Testis (tissue), 3 donors: ENCODE data around the gene JAKMIP1. TPM values are rescaled to one million over a fixed set of nuclear protein-coding genes. Genes with fewer than 3 reads are reported as not detected.

Experiments used
- DNase-seq: peaks from one replicate; pipeline ENCODE4 v3.0.0-alpha.2; 2019
- H3K27ac ChIP-seq, 2 donors: fragments of 200-600 bp; sonication (generic); one replicate each; pipeline ENCODE4 v1.5.1; 2019
- H3K27me3 ChIP-seq: fragments of 200-600 bp; sonication (generic); one replicate; pipeline ENCODE4 v1.5.1; 2019
- H3K36me3 ChIP-seq: fragments of 200-600 bp; sonication (generic); one replicate; pipeline ENCODE4 v1.5.1; 2017; ENCODE audit warnings: low read depth; ENCODE audit errors: missing control alignments
- H3K4me1 ChIP-seq: fragments of 200-600 bp; sonication (generic); one replicate; pipeline ENCODE4 v1.5.1; 2019
- H3K4me3 ChIP-seq, 2 donors: fragments of 200-600 bp; sonication (generic); one replicate each; pipeline ENCODE4 v1.5.1; 2017 to 2019
- H3K9me3 ChIP-seq: fragments of 200-600 bp; sonication (generic); one replicate; pipeline ENCODE4 v1.5.1; 2017
- POLR2A ChIP-seq: fragments of 450-650 bp; IDR thresholded peaks from one replicate; pipeline ENCODE4 v1.6.1; 2017; ENCODE audit warnings: antibody characterized with exemption, mild to moderate bottlenecking, moderate library complexity
- WGBS, 2 donors: methylation state at CpG; one replicate each; pipeline ENCODE4 v1.1.5; 2018; 5-methylcytosine and 5-hydroxymethylcytosine counted together
- intact Hi-C: fragments of 100-400 bp; cut with DNase I; formaldehyde crosslinking; loops from one replicate; pipeline ENCODE4 v1.15.1; 2023; ENCODE audit warnings: low total_unique reads
- polyA plus RNA-seq: library from polyadenylated mRNA; stranded (reverse); fragments of 350-450 nt; fragmentation: Illumina TruSeq; extraction: RNeasy Lipid Tissue Mini Kit (QIAGEN cat#74804); gene quantifications from one replicate; pipeline ENCODE4 v1.2.3, GENCODE V29; 2014; ENCODE audit warnings: low read depth, low replicate concordance; ENCODE audit not compliant: insufficient read depth
- total RNA-seq, 2 donors: library from RNA; depleted of rRNA; stranded (reverse); fragments of >200 nt; gene quantifications; one replicate each; pipeline ENCODE4 v1.2.3, GENCODE V29; 2016
- TF ChIP-seq, protein P1 (sequence below), 3 experiments: fragments of 450-650 bp in 2 of 3; fragments of 200-600 bp in 1 of 3; sonication (generic) in 1 of 3; IDR thresholded peaks; one replicate each; pipeline ENCODE4 v1.5.1; 2016 to 2019; ENCODE audit warnings: antibody characterized with exemption in 3 of 3, mild to moderate bottlenecking in 2 of 3, moderate library complexity in 1 of 3

JAKMIP1 gene
- total and polyA plus RNA-seq, 3 donors from 2014 or later, result 10.7 to 18.1 (median 15.2) TPM

DNA sequence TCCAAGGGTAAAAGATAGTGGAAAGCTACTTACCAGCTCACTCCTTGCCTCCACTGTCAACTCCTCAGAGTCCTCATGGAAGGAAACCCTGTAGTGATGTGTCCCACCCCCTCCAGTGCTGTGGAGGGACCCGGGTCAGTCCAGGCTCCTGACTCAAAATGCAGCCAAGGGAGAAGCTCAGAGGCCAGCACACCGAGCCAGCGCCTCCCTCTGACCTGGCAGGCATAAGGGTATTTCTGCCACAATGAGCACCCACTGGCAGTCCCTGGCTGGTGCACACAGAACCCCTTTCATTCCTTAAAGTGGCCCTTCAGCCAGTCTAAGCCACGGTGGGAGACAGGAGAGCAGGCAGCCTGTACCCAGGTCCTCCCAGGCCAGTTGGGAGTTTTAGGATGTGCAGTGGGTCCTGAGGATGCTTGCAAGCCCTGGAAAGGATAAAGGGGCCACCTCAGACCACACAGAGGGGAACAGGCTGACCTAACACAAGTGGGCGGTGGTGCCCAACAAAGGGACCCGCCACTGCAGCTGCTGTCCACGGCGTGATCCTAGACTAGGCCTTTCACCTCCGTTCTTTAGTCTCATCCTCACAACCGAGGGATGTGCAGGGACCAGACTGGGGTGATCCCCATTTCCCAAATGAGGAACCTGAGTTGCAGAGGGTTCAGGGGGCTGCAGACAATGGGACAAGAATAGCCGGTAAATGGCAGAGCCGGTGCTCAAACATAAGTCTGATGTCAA lies 5.7 kb downstream of the JAKMIP1 start:
- no peaks in the 10 kb centered on the region for H3K9me3 ChIP-seq
- H3K4me1 ChIP-seq, result peaks cover 12% of the 10 kb centered on the region
- intact Hi-C loops, result no loop called here
- no peak overlapping the region for H3K4me3 ChIP-seq
- 90% methylated on average over 8 to 12 of the region's 12 CpGs for WGBS, 2 donors
- no peaks in the 10 kb centered on the region for H3K27me3 ChIP-seq
- H3K36me3 ChIP-seq, result no peaks in the 10 kb centered on the region
- TF ChIP-seq POLR2A, result no peak
- TF ChIP-seq, protein P1, sequence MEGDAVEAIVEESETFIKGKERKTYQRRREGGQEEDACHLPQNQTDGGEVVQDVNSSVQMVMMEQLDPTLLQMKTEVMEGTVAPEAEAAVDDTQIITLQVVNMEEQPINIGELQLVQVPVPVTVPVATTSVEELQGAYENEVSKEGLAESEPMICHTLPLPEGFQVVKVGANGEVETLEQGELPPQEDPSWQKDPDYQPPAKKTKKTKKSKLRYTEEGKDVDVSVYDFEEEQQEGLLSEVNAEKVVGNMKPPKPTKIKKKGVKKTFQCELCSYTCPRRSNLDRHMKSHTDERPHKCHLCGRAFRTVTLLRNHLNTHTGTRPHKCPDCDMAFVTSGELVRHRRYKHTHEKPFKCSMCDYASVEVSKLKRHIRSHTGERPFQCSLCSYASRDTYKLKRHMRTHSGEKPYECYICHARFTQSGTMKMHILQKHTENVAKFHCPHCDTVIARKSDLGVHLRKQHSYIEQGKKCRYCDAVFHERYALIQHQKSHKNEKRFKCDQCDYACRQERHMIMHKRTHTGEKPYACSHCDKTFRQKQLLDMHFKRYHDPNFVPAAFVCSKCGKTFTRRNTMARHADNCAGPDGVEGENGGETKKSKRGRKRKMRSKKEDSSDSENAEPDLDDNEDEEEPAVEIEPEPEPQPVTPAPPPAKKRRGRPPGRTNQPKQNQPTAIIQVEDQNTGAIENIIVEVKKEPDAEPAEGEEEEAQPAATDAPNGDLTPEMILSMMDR (IDR thresholded peaks at IDR 0.05), result no peak
- no peak for DNase-seq
- H3K27ac ChIP-seq, result no peak overlapping the region

DNA sequence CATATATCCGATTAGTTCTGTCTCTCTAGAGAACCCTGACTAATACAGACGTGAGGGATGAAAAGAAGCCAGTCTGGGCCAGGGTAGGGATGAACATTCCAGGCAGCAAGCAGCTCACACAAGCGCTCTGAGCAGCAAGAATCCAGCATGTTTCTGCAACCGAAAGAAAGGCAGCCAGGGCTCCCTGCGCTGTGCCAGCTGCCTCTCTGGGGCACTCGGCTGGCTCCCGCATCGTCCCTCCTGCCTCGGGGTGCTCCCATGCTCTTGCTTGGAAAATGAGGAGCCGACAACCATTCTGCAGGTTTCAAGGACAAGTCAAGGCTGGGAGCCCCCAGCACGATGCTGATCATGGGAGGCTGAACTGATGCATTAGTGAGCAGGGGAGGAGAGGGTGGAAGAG lies 7.0 kb downstream of the JAKMIP1 start:
- Histone ChIP-seq H3K4me1 (peaks cover 3% of the 10 kb centered on the region), H3K9me3 (no peaks in the 10 kb centered on the region), H3K4me3 (no peak overlapping the region), H3K36me3 (no peaks in the 10 kb centered on the region), H3K27me3 (no peaks in the 10 kb centered on the region), H3K27ac (no peak overlapping the region)
- 83 to 85% methylated on average over 4 to 11 of the region's 11 CpGs for WGBS, 2 donors
- no peak for DNase-seq
- intact Hi-C loops, result no loop called here
- TF ChIP-seq POLR2A, result no peak
- TF ChIP-seq, protein P1 (IDR thresholded peaks at IDR 0.05), result no peak

DNA sequence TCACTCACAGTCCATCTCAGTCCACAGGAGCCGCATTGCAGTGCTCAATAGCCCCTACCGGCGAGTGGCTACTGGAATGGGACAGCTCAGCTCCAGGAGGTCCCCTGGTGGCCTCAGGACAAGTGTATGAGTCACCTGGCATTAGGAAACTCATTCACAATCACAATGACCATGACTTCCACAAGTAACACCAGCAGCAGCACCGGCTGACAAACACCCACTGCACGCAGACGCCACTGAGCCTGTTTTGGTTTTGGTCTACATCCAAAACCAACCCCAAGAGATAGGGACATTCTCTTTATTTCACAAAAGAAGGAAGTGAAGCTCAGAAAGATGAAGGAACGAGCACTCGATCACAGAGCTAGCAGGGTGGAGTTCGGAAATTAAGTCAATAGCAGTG lies 8.1 kb downstream of the JAKMIP1 start:
- Histone ChIP-seq H3K4me1 (no peaks in the 10 kb centered on the region), H3K9me3 (no peaks in the 10 kb centered on the region), H3K36me3 (no peaks in the 10 kb centered on the region), H3K27ac (no peak overlapping the region), H3K27me3 (no peaks in the 10 kb centered on the region), H3K4me3 (no peak overlapping the region)
- DNase-seq, result no peak
- intact Hi-C loops, result no loop called here
- WGBS, 2 donors, result 84 to 89% methylated on average over 6 to 9 of the region's 9 CpGs
- TF ChIP-seq POLR2A, result no peak

DNA sequence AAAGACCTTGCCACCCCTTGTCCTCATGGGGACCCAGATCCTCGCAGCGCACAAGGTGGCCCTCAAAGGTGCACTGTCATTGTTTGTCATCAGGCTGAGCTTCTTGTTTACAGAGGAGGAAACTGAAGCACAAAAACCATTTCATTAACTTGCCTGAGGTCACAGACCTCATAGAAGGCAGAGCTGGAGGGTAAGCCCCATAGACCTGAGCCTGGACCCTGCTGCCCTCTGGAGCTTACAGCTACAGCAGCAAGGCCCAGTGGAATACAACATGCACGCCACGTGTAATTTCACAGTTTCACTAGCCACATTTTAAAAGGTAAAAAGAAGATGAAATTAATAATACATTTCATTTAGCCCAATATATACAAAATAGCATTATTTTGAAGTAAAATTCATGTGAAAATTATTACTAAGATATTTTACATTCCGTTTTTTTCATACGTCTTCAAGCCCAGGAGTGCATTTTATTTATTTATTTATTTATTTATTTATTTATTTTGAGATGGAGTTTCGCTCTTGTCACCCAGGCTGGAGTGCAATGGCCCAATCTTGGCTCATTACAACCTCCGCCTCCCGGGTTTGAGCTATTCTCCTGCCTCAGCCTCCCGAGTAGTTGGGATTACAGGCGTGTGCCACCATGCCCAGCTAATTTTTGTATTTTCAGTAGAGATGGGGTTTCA lies 8.8 kb downstream of the JAKMIP1 start:
- no peak overlapping the region for H3K4me3 ChIP-seq
- no peak for DNase-seq
- H3K27ac ChIP-seq, result no peak overlapping the region
- intact Hi-C loops, result no loop called here
- H3K27me3 ChIP-seq, result no peaks in the 10 kb centered on the region
- WGBS, 2 donors, result 87 to 92% methylated on average over 11 of the region's 11 CpGs
- no peaks in the 10 kb centered on the region for H3K36me3 ChIP-seq
- H3K4me1 ChIP-seq, result no peaks in the 10 kb centered on the region
- TF ChIP-seq, protein P1 (IDR thresholded peaks at IDR 0.05), result no peak
- no peak for TF ChIP-seq POLR2A
- no peaks in the 10 kb centered on the region for H3K9me3 ChIP-seq

DNA sequence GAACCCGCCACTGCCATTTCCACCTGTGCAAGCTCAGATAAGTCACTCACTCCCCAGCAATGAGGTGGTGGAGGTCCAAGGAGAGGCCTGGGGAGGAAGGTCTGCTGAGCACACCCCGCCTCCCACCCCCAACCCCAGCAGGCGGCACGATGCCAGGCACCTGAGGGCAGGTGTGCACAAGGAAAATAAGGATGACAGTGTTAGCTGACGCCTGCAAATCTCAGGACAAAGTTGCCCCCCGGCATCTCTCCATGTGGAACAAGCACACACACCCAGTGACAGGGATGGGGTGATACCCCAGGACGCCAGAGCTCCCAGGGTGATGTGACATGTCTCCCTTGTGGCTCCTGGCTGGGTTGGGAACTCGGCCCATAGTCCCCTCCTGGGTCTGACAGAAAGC lies 9.9 kb downstream of the JAKMIP1 start:
- WGBS, 2 donors, result 96 to 100% methylated on average over 2 to 8 of the region's 8 CpGs
- Histone ChIP-seq H3K4me3 (no peak overlapping the region), H3K4me1 (no peaks in the 10 kb centered on the region), H3K27ac (no peak overlapping the region), H3K27me3 (no peaks in the 10 kb centered on the region), H3K36me3 (no peaks in the 10 kb centered on the region), H3K9me3 (no peaks in the 10 kb centered on the region)
- no peak for DNase-seq
- intact Hi-C loops, result no loop called here
- TF ChIP-seq POLR2A, result no peak
- TF ChIP-seq, protein P1 (IDR thresholded peaks at IDR 0.05), result no peak
